HG03103 (cell line): Measurements from ENCODE around the gene NIPAL1.

ENCODE experiments used
- ATAC-seq: cut with Tn5 transposase; IDR thresholded peaks from one replicate; pipeline ENCODE4 v1.9.1; 2021; ENCODE audit warnings: low read depth; ENCODE audit not compliant: unreplicated experiment

NIPAL1 gene

DNA sequence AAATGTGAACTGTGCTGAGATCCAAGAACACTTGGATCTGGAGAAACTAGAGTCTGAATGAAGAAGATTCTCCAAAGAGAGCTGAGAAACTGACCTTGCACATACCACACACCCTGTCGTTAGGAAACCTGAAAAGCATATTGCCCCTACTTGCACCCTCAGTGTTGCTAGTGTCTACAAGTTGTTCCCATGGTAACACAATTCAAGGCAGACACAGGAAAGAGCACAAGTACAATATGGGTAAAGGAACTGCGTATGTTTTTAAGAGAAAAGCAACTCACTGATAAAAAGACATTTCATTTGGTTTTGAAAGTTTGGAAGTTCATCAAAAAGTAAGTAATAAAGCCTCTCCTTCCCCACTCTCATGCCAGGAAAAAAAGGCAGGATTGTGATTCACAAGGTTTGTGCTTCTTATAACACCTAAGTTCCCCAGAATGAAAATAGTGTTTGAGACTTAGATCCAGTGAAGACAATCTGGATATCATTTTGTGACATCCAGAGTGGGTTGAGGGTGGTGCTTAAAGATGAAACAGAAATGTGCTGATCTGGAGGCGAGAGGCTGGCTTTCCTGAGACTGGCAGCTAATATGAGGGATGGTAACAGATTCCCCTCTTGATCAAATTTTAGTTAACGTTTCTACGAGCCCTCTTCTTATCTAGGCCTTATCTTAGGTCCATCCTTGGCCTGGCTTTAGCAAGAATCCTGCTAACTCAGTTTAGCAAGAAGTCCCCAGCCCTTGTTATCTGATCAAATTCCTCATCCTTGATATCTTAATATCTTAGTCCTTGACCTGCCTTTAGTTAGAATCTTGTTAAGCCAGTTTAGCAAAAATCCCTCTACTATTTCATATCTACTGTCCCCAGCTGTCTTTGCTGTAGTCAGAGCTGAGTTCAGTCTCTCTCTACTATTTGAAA lies 42.3 kb downstream of the NIPAL1 start:
- no peak for ATAC-seq

DNA sequence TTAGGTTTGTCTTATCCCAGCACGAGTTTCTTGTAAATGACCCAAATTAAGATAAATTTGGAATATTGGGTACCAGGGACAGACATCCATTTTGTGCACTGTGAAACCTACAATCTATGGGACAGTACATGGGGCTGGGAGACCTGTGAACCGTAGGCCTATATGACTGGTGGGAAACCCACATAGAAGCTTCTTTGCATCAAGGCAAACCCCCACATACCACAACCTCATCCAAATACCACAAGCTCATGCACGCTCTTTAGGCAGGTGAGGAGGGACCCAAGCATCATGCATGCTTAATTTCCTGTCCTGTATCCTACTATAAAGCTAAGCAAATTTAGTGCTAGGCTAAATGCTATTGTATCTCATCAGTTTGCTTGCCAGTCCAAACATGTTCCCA lies 47.8 kb downstream of the NIPAL1 start:
- ATAC-seq, result peak; percentile 60

DNA sequence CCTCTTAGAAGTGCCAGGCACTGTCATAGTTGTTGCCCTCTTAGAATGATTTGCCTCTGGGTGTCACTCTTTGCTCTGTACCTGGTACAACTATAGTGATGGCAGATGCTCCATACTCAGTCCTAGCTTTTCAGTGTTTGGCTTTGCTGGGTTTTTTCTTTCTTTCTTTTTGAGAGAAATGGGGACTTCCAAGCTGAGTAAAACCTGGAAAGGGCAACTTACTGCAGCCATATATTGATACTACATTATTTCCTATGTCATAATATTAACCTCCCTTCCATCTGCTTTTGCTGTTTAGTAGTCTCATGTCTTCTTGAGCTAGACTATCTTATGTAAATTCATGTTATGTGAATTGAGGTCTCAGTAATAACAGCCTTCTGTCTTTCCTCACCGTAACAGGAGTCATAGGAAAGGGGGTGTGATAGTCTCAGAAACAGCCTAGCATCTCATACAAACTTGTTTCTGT lies 49.0 kb downstream of the NIPAL1 start:
- peak; percentile 52 for ATAC-seq

DNA sequence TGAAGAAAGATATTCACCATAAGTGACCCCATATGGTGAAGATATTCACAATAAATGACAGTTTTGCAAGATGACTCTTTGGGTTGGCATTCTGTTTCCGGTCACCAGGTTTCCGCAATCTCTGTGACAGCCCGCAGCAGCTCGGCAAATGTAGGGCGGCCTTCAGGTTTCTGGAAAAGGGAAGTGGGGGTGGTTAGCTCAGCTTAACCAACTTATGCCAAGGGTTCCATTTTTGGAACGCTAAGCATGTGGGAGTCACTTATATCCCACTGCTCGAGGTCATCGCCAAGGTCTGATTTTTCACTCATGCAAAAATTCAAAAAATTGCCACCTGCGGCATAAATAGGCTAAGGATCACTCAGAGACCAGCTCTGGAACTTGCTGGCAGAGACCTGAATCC lies 51.0 kb downstream of the NIPAL1 start:
- no peak for ATAC-seq

DNA sequence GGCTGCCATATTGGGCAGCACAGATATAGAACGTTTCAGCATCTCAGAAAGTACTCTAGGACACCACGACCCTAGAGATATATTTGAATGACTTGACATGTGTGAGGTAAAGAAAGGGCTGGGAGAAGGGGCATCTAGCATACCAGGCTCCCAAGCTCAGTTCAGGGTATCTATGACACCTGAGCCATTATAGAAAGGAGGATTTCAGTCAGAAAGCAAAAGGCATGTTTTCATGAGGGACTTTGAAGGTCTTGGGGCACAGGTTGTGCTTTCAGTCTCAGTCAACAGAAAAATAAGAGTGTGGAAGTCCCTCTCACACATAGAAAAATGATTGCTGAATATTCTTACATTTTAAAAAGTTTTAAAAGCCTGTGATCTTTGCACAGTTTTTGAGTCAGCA lies 51.6 kb downstream of the NIPAL1 start:
- ATAC-seq, result no peak

DNA sequence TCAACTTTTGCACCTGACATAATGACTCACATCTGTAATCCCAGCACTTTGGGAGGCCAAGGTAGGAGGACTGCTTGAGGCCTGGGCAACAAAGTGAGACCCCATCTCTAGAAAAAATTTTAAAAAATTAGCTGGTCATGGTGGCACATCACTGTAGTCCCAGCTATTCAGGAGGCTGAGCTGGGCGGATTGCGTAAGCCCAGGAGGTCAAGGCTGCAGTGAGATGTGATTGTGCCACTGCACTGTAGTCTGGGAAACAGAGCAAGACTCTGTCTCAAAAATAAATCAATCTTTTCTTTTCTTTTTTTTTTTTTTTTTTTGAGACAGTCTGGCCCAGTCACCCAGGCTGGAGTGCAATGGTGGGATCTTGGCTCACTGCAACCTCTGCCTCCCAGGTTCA lies 52.5 kb downstream of the NIPAL1 start:
- ATAC-seq, result no peak

DNA sequence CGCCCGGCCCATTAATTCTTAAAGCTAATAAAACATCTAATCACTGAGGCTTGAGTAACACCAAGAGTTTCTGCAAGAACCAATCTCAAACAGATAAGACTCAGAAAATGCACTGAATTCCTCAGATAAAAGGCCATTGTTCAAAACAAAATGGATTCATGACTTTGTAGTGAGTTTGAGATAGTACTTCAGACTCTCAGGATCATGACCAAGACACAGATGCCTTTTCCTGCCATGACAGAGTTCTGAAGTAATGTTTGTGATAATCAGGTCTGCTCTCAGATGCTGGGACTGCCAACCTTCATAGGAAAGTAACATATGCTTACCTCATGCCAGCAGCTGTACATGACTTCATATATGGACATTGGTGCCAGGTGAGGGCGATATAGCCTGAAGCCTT lies 54.6 kb downstream of the NIPAL1 start:
- ATAC-seq, result no peak

DNA sequence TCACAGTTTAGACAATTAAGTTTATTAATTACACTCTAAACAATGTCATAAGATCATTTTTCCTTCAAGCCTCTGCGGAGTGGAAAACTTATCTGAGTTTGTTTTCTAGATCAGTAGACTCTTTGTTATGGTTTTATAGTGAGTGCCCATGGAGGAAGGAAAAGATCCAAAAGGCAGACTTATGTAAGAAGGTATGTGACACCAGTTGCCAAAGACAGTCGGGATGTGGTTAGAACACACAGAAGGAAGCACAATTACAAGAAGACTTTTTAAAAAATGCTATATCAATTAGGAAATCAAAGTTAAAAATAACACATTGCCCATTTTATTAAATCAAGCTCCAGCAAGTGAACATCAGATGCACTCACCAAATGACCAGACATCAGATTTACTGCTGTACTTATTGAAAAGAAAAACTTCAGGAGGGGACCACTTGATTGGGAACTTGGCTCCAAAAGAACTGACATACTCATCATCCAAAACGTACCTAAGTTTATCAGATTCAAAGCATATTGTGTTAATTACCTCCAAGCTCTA lies 57.1 kb downstream of the NIPAL1 start:
- ATAC-seq, result no peak

DNA sequence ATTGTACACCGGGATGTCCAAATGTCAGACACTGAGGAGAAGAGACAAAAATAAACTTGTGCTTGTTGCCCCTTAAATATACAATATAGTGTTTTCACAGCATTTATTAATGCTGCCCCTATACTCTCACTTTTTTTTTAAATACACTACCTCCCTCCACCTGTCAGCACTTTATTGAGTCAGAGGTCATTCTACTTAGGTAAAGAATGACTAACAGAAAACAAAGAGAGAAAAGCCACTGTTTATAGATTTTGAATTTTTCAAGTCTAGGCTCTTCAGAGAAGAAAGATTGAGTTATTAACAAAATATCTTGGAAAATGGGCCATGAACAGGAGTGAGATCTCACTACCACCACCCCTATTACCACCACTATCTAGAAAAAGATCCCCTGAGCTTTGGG lies 58.1 kb downstream of the NIPAL1 start:
- ATAC-seq, result no peak

DNA sequence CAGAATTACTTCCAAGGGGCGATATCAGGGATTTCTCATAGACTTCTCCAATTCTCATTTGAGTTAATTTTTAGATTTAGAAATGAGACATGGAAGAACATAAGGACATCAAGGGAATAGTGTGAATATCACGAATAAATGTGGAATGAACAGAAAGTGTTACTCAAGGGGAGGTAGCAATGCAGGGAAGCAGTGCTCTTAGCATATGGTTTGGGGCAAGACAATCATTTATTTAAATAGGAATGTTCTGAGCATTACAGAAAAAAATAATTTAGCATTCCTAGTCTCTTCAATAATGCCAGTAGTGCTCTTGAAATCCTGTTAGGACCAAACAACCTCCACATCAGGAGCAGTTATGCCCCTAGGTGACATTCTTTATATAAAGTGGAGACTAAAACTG lies 61.9 kb downstream of the NIPAL1 start:
- ATAC-seq, result no peak

DNA sequence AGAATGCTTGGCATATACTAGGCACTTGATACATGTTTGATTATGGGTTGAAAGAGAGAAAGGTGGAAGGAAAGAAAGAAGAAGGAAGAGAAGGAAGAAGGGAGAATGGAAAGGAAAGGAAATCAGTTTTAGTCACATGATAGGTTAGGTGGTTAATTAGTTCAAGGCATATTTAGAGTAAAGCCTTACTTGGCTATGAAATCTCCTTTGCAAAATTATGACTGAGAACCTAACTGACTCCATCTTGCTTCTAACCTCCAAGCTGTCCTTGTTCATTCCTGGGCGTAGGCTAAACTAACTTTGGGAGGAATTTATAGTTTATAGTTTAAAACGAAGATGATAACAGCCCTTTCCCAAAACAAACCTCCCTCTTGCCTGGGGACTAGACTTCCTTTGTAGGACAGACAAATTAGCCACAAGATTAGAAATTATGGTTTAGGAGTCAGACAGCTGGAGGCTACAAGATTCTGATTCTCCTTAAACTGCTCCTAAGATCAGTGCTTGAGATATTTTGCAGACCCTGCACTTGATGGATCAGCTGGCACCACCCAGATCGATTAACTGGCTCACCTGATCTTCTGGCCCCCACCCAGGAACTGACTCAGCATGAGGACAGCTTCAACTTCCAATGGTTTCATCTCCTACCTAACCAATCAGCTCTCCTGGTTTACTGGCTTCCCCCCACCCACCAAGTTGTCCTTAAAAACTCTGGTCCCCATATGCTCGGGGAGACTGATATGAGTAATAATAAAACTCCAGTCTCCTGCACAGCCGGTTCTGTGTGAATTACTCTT lies 62.5 kb downstream of the NIPAL1 start:
- ATAC-seq, result no peak

DNA sequence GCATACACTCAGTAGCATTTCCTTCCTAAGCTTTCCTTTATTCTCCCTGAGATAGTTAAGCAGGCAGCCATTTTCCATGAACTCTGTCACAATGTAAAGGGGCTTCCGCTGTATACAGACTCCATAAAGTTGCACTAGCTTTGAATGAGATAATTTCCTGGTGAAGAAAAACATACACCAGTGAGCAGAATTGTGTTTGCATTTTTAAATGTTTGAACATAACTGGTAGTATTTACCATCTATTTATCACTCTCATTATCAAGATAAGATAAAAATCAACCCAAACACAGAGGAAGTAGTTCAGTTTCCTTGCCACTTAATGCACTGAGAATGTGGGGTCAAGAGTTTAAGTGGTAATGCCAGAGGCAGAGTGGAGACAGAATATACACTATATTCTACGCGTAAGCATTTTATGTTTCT lies 63.4 kb downstream of the NIPAL1 start:
- ATAC-seq, result no peak

DNA sequence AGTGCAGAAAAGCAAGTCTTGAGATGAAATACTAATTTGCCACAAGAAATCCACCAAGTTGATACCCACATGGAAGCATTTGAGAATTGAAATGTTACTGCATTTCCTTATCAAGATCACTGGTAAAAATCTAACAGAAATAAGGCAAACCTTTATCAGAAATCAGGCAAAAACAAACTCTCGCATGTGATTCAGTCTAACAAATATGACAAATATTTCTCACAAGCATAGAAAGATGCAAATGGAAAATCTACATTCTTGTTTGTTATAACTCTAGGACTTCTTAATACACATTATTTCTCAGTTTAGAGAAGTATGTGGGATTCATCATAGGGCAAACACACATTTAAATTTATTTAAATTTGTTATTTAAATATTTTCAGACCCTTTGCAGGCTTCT lies 64.6 kb downstream of the NIPAL1 start:
- ATAC-seq, result no peak

DNA sequence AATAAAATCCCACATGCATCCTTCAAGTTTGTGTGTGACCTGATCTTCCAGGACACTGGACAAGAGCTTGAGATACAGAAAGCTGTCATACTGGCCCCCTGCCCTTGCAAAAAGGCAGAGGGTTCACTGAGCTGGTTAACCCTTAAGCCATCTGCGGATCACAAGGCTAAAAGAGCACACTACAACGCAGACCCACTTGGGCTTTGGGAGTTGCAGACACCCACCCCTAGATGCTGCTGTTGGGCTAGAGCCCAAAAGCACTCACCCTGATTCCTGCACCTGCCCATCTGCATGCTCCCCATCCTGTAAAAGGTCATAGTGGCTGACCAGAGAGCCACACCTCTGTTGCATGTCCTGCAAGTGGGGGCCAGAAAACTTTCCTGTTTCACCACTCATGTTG lies 66.4 kb downstream of the NIPAL1 start:
- no peak for ATAC-seq

DNA sequence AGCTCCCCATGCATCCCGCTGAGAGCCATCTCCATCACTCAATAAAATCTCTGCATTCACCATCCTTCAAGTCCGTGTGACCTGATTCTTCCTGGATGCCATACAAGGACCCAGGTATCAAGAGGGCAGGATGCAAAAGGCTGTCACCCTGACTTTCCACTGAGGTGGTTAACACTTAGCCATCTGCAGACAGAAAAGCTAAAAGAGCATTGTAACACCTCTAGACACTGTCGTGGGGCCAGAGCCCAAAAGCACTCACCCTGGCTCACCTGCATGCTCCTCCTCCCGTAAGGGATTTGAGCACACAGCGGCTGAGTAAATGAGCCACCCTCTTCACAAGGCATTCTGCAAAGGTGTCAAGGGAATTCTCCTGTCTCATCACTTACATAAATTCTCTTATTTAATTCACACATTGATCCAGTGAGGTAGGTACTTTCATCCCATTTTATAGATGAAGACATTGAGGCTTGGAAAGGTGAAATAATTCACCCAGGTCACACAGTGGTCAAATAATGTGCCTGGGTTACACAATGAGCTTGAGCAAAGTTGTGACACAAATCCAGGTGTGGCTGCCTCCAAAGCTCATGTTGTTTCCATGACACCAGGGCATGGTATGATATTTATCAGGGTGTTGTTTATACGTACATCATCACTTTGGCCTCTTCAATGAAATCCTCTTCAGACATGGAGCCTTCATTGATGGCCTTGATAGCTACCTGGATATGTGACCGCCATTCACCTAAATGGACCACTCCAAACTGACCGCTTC lies 69.4 kb downstream of the NIPAL1 start:
- no peak for ATAC-seq
